ENCODE data around the gene IL34.
"Not testable (repeated sequence)": the region's sequence is repeated elsewhere in the genome, so short reads cannot be mapped to it uniquely, and the experiment has no call there.

The IL34 gene

DNA sequence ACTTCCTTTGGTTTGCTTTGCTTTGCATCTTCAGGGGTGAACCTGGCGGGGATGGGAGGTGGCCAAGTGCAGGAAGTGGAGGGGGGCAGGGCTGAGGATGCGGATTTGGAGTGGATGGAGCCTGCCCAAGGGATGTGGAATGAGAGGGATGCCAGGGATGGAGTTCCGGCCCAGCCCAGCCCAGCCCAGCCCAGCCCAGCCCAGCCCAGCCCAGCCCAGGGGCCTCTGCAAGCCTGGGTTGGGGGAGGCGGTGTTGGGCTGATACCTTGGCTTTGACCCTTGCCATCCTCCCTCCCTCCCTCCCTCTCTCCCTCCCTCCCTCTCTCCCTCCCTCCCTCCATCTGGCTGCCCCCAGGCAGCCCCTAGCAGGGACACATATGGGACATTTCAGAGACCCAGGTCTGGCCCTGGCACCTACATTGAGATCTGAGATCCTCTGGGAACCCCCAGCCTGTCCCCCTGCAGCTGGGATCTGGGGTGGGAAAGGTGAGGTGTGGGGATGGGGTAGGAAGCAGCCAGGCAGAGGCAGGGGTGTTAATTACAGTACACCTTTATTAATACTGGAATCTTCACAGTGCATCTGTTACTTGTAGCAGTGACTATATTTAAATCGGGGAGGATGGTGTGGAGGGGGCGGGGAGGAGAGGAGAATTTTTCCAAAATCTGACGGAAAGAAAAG lies 14.5 kb downstream of the IL34 start:
- H3K4me1 Mint-ChIP-seq (ENCODE audit: low read depth) = peaks cover 1% of the 10 kb centered on the region
- no peaks in the 10 kb centered on the region for H3K36me3 Mint-ChIP-seq
- no peaks in the 10 kb centered on the region for H3K27me3 Mint-ChIP-seq
- no peak overlapping the region for H3K4me3 Mint-ChIP-seq
- no peaks in the 10 kb centered on the region for H3K9me3 Mint-ChIP-seq (ENCODE audit: low read depth)
- H3K27ac Mint-ChIP-seq = no peak overlapping the region

DNA sequence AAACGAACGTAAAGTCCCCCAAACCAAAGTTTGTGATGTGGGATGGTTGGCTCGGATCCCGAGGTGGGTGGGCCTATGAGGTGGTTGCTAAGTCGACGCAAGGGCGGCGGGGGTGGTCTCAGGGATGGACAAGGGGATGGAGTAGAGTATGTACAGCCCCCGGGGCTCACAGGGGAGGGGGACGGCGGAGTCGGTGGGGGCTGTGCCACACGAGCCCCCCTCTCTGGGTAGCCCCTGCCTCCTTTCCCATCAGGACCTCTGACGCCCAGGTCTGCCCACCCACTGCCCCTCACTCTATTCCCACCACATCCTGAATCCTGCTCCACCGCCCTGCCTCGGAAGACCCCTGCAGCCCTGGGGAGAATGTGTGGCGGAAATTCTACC lies 15.2 kb downstream of the IL34 start:
- Mint-ChIP-seq H3K27me3 (no peaks in the 10 kb centered on the region), H3K9me3 (ENCODE audit: low read depth) (no peaks in the 10 kb centered on the region), H3K27ac (no peak overlapping the region), H3K36me3 (peaks cover under 1% of the 10 kb centered on the region), H3K4me1 (ENCODE audit: low read depth) (peaks cover 1% of the 10 kb centered on the region), H3K4me3 (no peak overlapping the region)

DNA sequence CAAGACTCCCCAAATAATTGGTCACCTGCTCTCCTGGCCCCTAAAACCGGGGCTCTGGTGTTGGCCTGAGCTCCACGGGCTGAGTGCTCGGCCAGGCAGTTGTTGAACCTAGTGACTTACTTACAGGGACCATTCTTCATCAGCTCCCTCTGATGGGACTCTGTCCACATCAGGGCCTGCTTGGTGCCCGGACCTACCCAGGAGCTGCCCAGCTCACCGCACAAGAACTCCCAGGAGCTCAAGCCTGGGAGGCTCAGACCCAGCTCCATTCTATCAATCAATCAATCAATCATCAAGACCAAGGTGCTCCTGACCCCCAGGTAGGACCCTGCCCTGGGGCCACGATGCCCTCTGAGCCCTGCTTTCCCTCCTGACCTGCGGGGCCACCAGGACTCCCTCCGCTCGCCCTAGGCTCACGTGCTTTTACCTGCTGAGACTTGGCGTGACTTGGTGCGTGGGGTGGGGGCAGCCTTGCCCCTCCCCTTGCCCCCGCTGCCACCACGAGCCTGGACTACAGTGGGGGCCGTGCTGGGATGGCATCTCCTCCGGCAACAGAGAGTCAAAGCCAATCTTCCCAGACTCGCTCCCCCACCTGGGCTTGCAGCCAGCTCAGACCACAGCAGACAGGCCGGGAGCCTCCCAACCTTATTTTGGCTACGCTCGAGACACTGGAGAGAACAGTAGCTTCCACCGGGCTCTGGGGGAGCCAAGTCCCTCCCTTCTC lies 15.7 kb downstream of the IL34 start:
- Mint-ChIP-seq H3K9me3 (ENCODE audit: low read depth) (no peaks in the 10 kb centered on the region), H3K4me3 (no peak overlapping the region), H3K27me3 (no peaks in the 10 kb centered on the region), H3K27ac (no peak overlapping the region), H3K4me1 (ENCODE audit: low read depth) (peaks cover 1% of the 10 kb centered on the region), H3K36me3 (peaks cover 3% of the 10 kb centered on the region)

DNA sequence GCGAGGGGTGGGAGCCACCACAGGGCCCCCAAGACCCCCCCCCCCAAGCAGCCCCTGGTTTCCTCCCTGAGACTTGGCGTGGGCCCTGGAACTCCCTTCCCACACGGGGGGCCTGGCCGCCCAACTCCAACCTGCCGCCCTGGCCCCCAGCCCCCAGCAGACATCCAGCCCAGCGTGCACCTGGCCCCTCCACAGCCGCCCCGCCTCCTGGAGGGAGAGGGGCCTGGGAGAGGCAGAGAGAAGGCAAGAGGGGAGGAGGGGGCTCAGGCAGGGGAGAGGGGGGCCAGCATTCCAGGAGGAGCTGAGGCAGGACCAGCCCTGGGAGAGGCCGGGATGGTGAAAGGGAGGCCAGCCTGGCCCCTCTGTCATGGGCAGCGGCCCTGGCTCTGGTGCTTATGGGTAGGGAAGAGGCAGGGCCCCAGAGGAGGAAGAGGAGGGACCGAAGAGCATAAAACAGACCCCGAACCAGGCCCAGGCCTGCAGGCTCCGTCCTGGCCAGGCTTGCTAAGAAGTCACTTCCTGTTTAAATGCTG lies 16.7 kb downstream of the IL34 start:
- Mint-ChIP-seq H3K27ac (no peak overlapping the region), H3K4me1 (ENCODE audit: low read depth) (peaks cover 1% of the 10 kb centered on the region), H3K27me3 (no peaks in the 10 kb centered on the region), H3K9me3 (ENCODE audit: low read depth) (no peaks in the 10 kb centered on the region), H3K36me3 (peaks cover 3% of the 10 kb centered on the region), H3K4me3 (no peak overlapping the region)

DNA sequence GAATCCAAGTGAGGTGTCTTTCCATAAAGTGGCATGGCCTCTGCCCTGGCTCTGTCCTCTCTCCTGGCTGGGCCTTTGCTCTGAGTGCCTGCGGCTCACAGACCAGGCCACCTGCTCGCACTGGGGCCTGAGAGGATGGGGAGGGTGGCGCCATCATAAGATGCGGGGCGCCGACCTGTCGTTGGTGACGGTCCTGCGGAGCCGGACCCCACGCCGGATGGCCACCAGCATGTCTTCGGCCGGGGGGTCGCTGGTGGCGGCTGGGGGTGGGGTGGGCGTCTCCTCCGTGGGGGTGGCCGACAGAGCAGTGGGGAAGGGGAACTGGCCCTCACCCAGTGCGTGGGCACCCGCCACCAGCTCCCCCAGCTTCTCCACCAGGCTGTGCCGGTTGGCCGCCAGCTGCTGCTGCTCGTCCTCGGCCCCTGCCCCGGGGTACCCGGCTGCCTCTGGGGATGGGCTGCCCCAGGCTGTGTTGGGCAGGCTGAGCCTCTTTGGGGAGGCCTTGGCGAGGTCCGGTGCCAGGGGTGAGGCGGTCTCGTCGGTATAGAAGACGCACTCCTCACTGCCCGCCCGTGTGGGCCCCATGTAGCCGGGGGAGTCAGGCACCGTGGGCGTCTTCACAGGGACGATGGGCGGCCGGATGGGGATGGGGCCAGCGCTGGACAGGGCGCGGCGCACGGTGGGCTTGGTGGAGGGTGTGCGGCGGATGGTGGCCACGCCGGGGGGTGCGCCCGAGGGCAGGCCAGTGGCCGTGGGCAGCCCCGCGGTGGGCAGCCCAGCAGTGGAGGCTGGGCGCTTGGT lies 17.4 kb downstream of the IL34 start:
- Mint-ChIP-seq H3K36me3 (peaks cover 4% of the 10 kb centered on the region), H3K9me3 (ENCODE audit: low read depth) (no peaks in the 10 kb centered on the region), H3K27ac (no peak overlapping the region), H3K4me1 (ENCODE audit: low read depth) (peaks cover 1% of the 10 kb centered on the region), H3K4me3 (no peak overlapping the region), H3K27me3 (no peaks in the 10 kb centered on the region)

DNA sequence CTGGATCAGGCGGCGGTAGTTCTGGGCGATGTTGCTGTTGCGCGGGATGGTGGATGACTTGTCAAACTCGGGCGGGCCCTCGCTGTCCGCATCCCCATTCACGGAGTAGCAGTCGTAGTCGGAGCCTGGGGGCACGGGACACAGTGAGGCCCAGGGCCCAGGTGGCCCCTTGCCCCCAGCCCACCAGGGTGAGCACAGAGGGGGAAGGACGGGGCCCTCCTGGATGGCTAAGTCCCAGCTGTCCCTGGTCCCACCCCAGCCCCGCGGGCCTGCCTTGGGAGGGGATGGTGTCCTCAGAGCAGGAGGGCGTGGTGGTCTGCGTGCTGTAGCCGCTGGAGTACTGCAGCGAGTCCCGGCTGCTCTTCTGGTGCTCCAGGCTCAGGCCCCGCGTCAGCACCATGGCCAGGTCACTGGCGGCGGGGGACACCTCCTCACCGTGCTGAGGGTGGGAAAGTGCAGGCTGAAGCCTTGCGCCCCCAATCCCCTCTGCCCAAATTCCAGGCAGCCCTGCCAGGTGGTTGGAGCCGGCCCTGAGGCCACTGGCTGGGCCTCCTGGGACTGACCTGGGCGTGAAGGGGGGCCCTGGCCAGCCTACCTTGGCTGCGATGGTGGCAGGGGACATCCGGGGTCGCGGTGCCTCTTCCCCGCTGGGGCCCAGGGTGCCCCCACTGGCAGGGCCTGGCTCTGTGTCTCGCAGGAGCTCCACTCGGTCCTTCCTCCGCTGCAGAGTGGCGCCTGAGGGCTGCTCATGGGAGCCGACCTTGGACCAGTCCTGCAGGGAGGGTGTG lies 18.2 kb downstream of the IL34 start:
- Mint-ChIP-seq H3K9me3 (ENCODE audit: low read depth) (no peaks in the 10 kb centered on the region), H3K4me3 (no peak overlapping the region), H3K27ac (no peak overlapping the region), H3K36me3 (peaks cover 7% of the 10 kb centered on the region), H3K27me3 (no peaks in the 10 kb centered on the region), H3K4me1 (ENCODE audit: low read depth) (peaks cover 1% of the 10 kb centered on the region)

DNA sequence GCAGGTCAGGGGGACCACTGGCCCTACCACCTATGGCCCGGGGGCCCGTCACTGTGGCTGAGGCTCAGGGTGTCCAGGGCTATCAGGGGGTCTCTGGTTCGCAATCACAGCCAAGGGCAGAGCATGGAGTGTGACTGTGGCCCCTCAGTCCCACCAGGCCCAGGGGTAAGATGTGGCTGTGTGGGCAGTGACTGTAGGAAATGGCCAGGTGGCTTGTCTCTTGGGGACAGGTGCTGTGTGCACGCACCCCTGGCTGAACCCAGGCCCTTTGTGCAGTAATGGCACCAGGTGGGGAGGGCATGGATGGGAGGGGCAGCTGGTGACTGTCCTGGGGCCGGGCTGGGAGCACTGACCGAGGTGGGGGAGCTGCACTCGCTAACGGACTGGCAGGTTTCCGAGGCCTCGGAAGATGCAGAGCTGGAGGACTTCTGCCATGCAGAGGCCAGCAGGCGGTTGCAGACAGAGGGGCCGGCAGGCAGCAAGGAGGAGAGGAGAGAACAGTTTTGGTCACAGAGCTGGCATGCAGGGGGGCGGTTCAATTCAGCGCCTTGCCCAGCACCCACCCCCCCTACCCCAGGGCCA lies 18.8 kb downstream of the IL34 start:
- no peaks in the 10 kb centered on the region for H3K9me3 Mint-ChIP-seq (ENCODE audit: low read depth)
- peaks cover 1% of the 10 kb centered on the region for H3K4me1 Mint-ChIP-seq (ENCODE audit: low read depth)
- H3K27ac Mint-ChIP-seq = no peak overlapping the region
- H3K27me3 Mint-ChIP-seq = no peaks in the 10 kb centered on the region
- no peak overlapping the region for H3K4me3 Mint-ChIP-seq
- peaks cover 8% of the 10 kb centered on the region for H3K36me3 Mint-ChIP-seq

DNA sequence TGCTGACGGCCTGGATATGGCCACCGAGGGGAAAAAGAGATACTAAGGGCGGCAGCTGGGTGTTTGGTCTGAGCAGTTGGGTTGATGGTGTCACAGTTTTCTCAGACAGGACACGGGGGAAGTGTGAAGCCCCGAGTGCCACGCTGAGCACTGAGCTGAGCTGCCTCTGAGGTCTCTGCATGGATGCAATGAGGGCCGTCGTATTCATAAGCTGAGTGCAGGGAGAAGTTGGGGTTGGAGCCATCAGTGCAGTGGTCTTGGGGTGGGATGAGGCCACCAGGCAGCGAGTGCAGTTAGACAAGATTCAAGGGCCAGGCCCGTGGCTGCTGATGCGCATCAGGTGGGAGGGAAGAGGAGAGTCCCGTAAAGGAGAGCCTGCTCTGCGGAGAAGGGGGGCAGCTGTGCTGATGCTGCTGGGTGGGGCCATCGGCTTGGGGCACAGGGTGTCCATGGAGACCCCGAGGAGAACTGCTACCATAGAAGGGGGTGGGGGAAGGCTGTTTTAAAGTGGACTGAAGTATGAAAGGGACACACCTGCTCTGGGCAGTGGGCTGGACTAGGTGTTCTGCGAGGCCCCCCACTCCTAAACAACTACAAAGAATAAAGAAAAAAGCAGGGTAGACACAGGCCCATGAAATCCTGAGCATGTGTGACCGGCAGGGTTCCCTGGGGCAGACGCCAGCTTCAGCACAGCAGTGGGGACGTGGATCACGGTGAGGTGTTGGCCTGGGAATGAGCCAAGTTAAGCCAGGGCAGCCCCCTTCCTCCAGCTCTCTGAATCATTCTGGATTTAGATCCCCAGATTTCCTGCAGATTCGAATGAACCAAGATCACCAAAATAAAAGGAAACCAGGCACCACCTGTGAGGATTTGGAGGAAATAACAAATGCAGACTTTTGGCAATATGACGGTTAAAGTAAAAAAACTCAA lies 19.7 kb downstream of the IL34 start:
- Mint-ChIP-seq H3K27me3 (no peaks in the 10 kb centered on the region), H3K9me3 (ENCODE audit: low read depth) (no peaks in the 10 kb centered on the region), H3K4me1 (ENCODE audit: low read depth) (no peaks in the 10 kb centered on the region), H3K4me3 (no peak overlapping the region), H3K27ac (no peak overlapping the region), H3K36me3 (peaks cover 12% of the 10 kb centered on the region)

DNA sequence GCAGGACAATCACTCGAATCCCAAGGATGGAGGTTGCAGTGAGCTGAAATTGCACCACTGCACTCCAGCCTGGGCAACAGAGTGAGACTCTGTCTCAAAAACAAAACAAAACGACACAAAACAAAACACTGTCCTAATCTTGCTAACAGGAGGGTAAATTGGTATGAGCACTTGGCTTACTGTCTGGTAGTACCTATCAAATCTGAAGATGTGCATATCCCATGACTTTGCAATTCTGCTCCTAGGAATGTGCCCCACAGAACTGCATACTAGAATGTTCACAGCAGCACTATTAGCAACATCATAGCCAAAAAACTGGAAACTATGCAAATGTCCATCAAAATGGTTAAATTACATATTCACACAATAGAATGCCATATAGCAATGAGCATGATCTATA lies 23.8 kb downstream of the IL34 start:
- Mint-ChIP-seq H3K9me3 (ENCODE audit: low read depth) (no peaks in the 10 kb centered on the region), H3K4me1 (ENCODE audit: low read depth) (no peaks in the 10 kb centered on the region), H3K36me3 (peaks cover 12% of the 10 kb centered on the region), H3K4me3 (no peak overlapping the region), H3K27me3 (no peaks in the 10 kb centered on the region), H3K27ac (no peak overlapping the region)

DNA sequence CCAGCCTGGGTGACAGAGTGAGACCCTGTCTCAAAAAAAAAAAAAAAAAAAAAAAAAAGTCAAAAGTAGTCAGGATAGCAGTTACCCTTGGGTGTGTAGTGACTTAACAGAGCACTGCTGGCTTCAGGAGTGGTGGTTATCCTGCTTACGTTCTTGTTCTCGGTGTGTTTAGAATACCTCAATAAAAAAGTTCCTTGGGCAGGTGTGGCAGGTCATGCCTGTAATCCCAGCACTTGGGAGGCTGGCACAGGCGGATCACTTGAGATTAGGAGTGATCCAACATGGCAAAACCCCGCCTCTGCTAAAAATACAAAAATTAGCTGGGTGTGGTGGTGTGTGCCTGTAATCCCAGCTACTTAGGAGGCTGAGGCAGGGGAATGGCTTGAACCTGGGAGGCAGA lies 24.6 kb downstream of the IL34 start:
- H3K4me3 Mint-ChIP-seq; H3K4me1 Mint-ChIP-seq (ENCODE audit: low read depth); H3K27ac Mint-ChIP-seq; H3K27me3 Mint-ChIP-seq; H3K9me3 Mint-ChIP-seq (ENCODE audit: low read depth): not testable (repeated sequence)
- H3K36me3 Mint-ChIP-seq = peaks cover 12% of the 10 kb centered on the region

DNA sequence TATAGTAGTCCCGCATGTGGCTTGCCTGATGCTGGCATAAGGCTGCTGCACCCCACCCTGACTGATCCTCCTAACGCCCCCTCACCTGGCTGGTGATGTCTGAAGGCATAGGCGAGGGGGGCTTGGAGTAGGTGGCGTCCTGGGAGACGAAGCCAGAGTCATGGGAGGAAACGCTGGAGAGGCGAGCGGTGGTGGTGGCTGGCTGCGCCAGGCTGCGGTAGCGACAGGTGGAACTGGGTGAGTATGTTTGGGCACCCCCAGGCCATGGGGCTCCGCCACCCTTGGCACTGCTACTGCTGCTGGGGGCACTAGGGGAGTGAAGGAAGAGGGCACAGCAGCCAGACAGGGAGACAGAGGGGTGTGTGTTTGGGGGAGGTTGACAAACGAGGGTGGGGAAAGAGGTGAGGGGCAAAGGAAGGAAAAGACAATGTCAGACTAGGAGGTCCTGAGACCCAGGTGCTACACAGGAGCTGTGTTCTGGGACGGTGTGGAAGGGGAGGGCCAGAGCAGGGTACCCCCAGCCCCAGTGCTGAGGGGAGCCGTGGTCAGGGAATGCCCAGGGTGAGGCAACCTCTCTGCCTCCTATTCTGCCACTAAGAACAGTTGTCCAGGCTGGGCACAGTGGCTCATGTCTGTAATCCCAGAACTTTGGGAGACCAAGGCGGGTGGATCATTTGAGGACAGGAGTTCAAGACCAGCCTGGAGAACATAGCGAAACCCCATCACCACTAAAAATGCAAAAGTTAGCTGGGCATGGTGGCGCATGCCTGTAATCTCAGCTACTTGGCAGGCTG lies 28.1 kb downstream of the IL34 start:
- H3K9me3 Mint-ChIP-seq (ENCODE audit: low read depth) = no peaks in the 10 kb centered on the region
- H3K36me3 Mint-ChIP-seq = peaks cover 4% of the 10 kb centered on the region
- H3K4me3 Mint-ChIP-seq = no peak overlapping the region
- no peaks in the 10 kb centered on the region for H3K27me3 Mint-ChIP-seq
- H3K4me1 Mint-ChIP-seq (ENCODE audit: low read depth) = peaks cover 3% of the 10 kb centered on the region
- no peak overlapping the region for H3K27ac Mint-ChIP-seq

DNA sequence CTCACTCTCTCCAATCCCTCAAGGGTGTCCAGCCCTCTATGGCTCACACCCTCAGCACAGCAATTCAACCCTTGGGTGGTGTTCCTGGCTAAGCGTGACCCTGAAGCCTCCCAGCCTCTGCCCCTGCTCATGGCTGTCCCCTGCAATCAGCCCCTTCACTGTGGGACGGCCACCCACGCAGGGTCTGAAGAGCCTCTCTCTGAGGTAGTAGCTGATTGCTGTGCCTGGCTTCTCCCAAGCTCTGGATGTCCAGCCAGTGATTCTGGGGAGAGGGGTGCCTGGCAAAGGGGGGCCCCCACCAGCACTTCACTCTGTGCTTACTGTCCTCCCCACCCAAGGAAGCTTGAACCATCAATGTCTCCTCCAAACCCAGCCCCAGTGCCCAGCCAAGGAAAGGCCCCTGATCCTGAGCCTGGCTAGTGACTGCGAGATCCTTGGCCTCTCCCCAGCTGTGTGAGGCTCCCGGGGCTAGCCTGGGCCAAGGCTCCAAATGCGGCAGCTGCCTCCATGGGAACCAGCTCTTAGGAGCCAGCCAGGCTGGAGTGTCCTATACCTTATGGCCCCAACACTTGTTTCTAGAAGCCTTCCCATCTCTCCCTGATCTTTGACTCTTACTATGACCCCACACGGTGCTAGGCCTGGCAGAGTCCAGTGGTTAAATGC lies 29.6 kb downstream of the IL34 start:
- Mint-ChIP-seq H3K27ac (no peak overlapping the region), H3K36me3 (no peaks in the 10 kb centered on the region), H3K27me3 (no peaks in the 10 kb centered on the region), H3K9me3 (ENCODE audit: low read depth) (no peaks in the 10 kb centered on the region), H3K4me3 (no peak overlapping the region), H3K4me1 (ENCODE audit: low read depth) (peaks cover 4% of the 10 kb centered on the region)

Data from activated naive CD8-positive, alpha-beta T cell (primary cell).